GM12878 (cell line): Measurements from ENCODE around the gene SSNA1. TPM values are rescaled to one million over a fixed set of nuclear protein-coding genes. Genes with fewer than 3 reads are reported as not detected.

ENCODE experiments used
- BCLAF1 ChIP-seq: fragments of 450-650 bp; IDR thresholded peaks from 2 replicates; pipeline ENCODE4 v1.6.1; 2017; ENCODE audit warnings: antibody characterized with exemption, mild to moderate bottlenecking, moderate library complexity
- HDAC6 ChIP-seq: fragments of 200-600 bp; sonication (generic); IDR thresholded peaks from one replicate; pipeline ENCODE4 v1.8.0; 2017; ENCODE audit warnings: antibody characterized with exemption; ENCODE audit not compliant: unreplicated experiment
- IKZF2 ChIP-seq, 2 experiments: fragments of 450-650 bp; IDR thresholded peaks; 2 replicates each; pipeline ENCODE4 v1.6.1; 2017; ENCODE audit warnings: mild to moderate bottlenecking in 2 of 2, moderate library complexity in 2 of 2
- MAX ChIP-seq: IDR thresholded peaks from 2 replicates; pipeline ENCODE4 v1.6.1; 2012; ENCODE audit warnings: low read depth, low read length, improper control_type of control experiment
- MEF2B ChIP-seq: fragments of 450-650 bp; IDR thresholded peaks from 2 replicates; pipeline ENCODE4 v1.6.1; 2018; ENCODE audit warnings: mild to moderate bottlenecking, moderate library complexity; ENCODE audit not compliant: partially characterized antibody, poor library complexity, severe bottlenecking
- NRF1 ChIP-seq: conservative IDR thresholded peaks from 2 replicates; pipeline ENCODE4 v1.6.1; 2011; ENCODE audit warnings: mild to moderate bottlenecking, low read depth, low read length, improper control_type of control experiment
- POU2F2 ChIP-seq: IDR thresholded peaks from 3 replicates; pipeline ENCODE4 v1.6.1; 2011; ENCODE audit warnings: low read depth, mild to moderate bottlenecking, low read length, borderline replicate concordance
- SREBF1 ChIP-seq: IDR thresholded peaks from 2 replicates; pipeline ENCODE4 v1.6.1; 2012; ENCODE audit warnings: mild to moderate bottlenecking, low read length
- ZNF384 ChIP-seq: IDR thresholded peaks from 2 replicates; pipeline ENCODE4 v1.6.1; 2012; ENCODE audit warnings: low read depth, mild to moderate bottlenecking, low read length, improper control_type of control experiment, borderline replicate concordance
- polyA plus RNA-seq, 11 experiments: library from polyadenylated mRNA; depleted of rRNA in 4 of 11; unstranded in 6 of 11; stranded (reverse) in 5 of 11; fragments of >200 nt; fragmentation: Nextera tagmentation in 4 of 11; fragmentation: Illumina TruSeq in 1 of 11; extraction: Ambion mirVana in 4 of 11; extraction: Trizol in 1 of 11; gene quantifications; 1 replicate in 1 of 11; 2 replicates in 10 of 11; pipeline versions ENCODE4 v1.2.1 to v1.2.3, GENCODE V29; 2011 to 2016; ENCODE audit warnings: inconsistent platforms in 2 of 11, missing spikeins in 2 of 11, low read depth in 1 of 11
- total RNA-seq, 4 experiments: library from RNA; depleted of rRNA in 3 of 4; stranded (reverse); fragments of >200 nt in 3 of 4; fragmentation: Illumina TruSeq in 1 of 4; extraction: Trizol in 1 of 4; gene quantifications; 2 replicates each; pipeline versions ENCODE4 v1.2.1 to v1.2.3, GENCODE V29; 2013 to 2021

The SSNA1 gene
- total and polyA plus RNA-seq, 10 of the 15 experiments (the other 5 are each of a cell fraction or from before 2014, with no cell fraction given), result 0.63 to 139 (median 78.0) TPM

GRCh38 chr9:137159105-137160053, 29.1 kb upstream of the SSNA1 start (continued):
- no peak for TF ChIP-seq HDAC6
- TF ChIP-seq MAX, result no peak
- no peak; a peak in 1 of 4 replicates for TF ChIP-seq IKZF2 (IDR thresholded peaks at IDR 0.05)
- no peak for TF ChIP-seq POU2F2
- peak; percentile 85 for TF ChIP-seq MEF2B
- TF ChIP-seq SREBF1, result no peak
- no peak for TF ChIP-seq ZNF384
- no peak for TF ChIP-seq NRF1
- no peak for TF ChIP-seq BCLAF1
- TF ChIP-seq, all 136 proteins: peak for 9
